GM23248 (cell line): ENCODE results near the gene UQCRHL.

Source experiments
- EZH2 ChIP-seq: fragments of 200-600 bp; sonication (generic); IDR thresholded peaks from 2 replicates; pipeline ENCODE4 v1.6.1; 2018; ENCODE audit warnings: antibody characterized with exemption, mild to moderate bottlenecking; ENCODE audit not compliant: insufficient read depth, poor library complexity, severe bottlenecking
- EZH2phosphoT487 ChIP-seq: fragments of 200-600 bp; sonication (generic); IDR thresholded peaks from 2 replicates; pipeline ENCODE4 v1.6.1; 2018; ENCODE audit warnings: antibody characterized with exemption, moderate library complexity, mild to moderate bottlenecking, low read depth; ENCODE audit not compliant: insufficient read depth

DNA sequence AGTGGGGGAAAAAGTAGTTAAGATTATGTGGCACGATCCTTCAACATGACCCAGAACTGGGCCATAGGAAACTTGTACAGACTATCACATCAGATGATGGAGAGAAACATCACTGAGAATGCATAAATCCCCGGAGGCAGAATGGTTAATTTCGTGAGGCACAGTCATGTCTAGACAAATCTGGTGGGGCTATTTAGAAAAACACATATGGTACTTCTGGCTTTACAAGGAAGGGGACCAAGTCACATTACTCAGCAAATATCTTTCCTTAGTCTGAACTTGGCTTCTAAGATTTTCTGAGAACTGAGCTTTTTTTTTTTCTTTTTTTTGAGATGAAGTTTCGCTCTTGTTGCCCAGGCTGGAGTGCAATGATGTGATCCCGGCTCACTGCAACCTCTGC is 9.2 kb upstream of the UQCRHL start:
- no peak for TF ChIP-seq EZH2
- no peak for TF ChIP-seq EZH2phosphoT487
